Neural progenitor cell (in vitro differentiated cells): ENCODE results near the gene GPR15LG. TPM values are rescaled to one million over a fixed set of nuclear protein-coding genes. Genes with fewer than 3 reads are reported as not detected.
"Not testable (repeated sequence)": the region's sequence is repeated elsewhere in the genome, so short reads cannot be mapped to it uniquely, and the experiment has no call there.

Source experiments
- DNase-seq: peaks from one replicate; pipeline ENCODE4 v3.0.0-alpha.2; 2016; ENCODE audit warnings: low spot score
- H2AFZ ChIP-seq: fragments of 200-600 bp; sonication (generic); replicated peaks from 2 replicates; pipeline ENCODE4 v1.6.1; 2016; ENCODE audit warnings: antibody characterized with exemption
- H3F3A ChIP-seq: fragments of 200-600 bp; sonication (generic); 2 replicates; pipeline ENCODE4 v1.6.1; 2016; ENCODE audit warnings: antibody characterized with exemption, low read depth
- H3K27ac ChIP-seq: fragments of 200-600 bp; sonication (generic); 2 replicates; pipeline ENCODE4 v1.5.1; 2016; ENCODE audit warnings: mild to moderate bottlenecking
- H3K27me3 ChIP-seq: fragments of 200-600 bp; sonication (generic); 2 replicates; pipeline ENCODE4 v1.6.1; 2016; ENCODE audit warnings: mild to moderate bottlenecking, moderate library complexity
- H3K36me3 ChIP-seq: fragments of 200-600 bp; sonication (generic); 2 replicates; pipeline ENCODE4 v1.5.1; 2016
- H3K4me1 ChIP-seq: fragments of 200-600 bp; sonication (generic); 2 replicates; pipeline ENCODE4 v1.6.1; 2016; ENCODE audit warnings: mixed run types
- H3K4me2 ChIP-seq: fragments of 200-600 bp; sonication (generic); 2 replicates; pipeline ENCODE4 v1.6.1; 2016
- H3K4me3 ChIP-seq: fragments of 200-600 bp; sonication (generic); 2 replicates; pipeline ENCODE4 v1.5.1; 2016
- H3K79me2 ChIP-seq: fragments of 200-600 bp; sonication (generic); 2 replicates; pipeline ENCODE4 v1.6.1; 2016; ENCODE audit warnings: low read depth
- H3K9ac ChIP-seq: fragments of 200-600 bp; sonication (generic); 2 replicates; pipeline ENCODE4 v1.6.1; 2016
- H3K9me3 ChIP-seq: fragments of 200-600 bp; sonication (generic); 2 replicates; pipeline ENCODE4 v1.5.1; 2016; ENCODE audit warnings: low read depth
- H4K20me1 ChIP-seq: fragments of 200-600 bp; sonication (generic); 2 replicates; pipeline ENCODE4 v1.6.1; 2016; ENCODE audit warnings: low read depth
- H3K27ac Mint-ChIP-seq: 3 replicates; pipeline ENCODE4 v1.8.0; 2021; ENCODE audit warnings: mixed read lengths
- H3K27me3 Mint-ChIP-seq: 2 replicates; pipeline ENCODE4 v1.8.0; 2022; ENCODE audit warnings: low read depth, mild to moderate bottlenecking, inconsistent platforms, moderate library complexity, mixed read lengths; ENCODE audit not compliant: insufficient read depth
- H3K36me3 Mint-ChIP-seq: 3 replicates; pipeline ENCODE4 v1.8.0; 2021; ENCODE audit warnings: mixed read lengths
- H3K4me1 Mint-ChIP-seq: 3 replicates; pipeline ENCODE4 v1.8.0; 2021; ENCODE audit warnings: mixed read lengths
- H3K4me3 Mint-ChIP-seq: 3 replicates; pipeline ENCODE4 v1.8.0; 2021; ENCODE audit warnings: mild to moderate bottlenecking, moderate library complexity, mixed read lengths
- H3K9me3 Mint-ChIP-seq: 3 replicates; pipeline ENCODE4 v1.8.0; 2020; ENCODE audit warnings: mixed read lengths
- EZH2 ChIP-seq: fragments of 200-600 bp; sonication (generic); IDR thresholded peaks from 2 replicates; pipeline ENCODE4 v1.6.1; 2017; ENCODE audit warnings: antibody characterized with exemption, mild to moderate bottlenecking, moderate library complexity
- EZH2phosphoT487 ChIP-seq: fragments of 200-600 bp; sonication (generic); IDR thresholded peaks from 2 replicates; pipeline ENCODE4 v1.6.1; 2017; ENCODE audit warnings: antibody characterized with exemption
- total RNA-seq: library from RNA; depleted of rRNA; stranded (reverse); fragments of >200 nt; gene quantifications from 2 replicates; pipeline ENCODE4 v1.2.3, GENCODE V29; 2015; ENCODE audit warnings: low replicate concordance
- TF ChIP-seq, protein P1 (sequence below): fragments of 200-600 bp; sonication (generic); IDR thresholded peaks from 2 replicates; pipeline ENCODE4 v1.5.1; 2017; ENCODE audit warnings: antibody characterized with exemption, mild to moderate bottlenecking

GPR15LG gene
- total RNA-seq, 1 donor from 2014 or later: not detected

DNA sequence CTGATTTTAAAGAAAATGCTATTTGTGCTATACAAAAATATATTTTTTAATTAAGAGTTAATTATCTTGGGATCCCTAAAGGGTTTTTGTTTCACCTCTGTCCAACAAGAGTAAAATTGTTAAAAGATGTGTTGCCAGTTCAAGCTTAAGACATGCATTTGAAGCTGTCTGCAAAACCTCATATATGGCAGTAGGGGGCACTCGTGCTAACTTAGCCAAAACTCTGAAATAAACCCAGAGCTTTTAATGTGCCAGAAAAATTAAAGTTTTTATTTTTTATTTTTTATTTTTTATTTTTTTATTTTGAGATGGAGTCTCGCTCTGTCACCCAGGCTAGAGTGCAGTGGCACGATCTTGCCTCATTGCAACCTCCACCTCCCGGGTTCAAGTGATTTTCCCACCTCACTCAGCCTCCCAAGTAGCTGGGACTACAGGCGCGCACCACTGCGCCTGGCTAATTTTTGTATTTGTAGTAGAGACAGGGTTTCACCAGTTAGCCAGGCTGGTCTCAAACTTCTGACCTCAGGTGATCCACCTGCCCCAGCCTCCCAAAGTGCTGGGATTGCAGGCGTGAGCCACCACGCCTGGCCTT, 25.5 kb upstream of the GPR15LG start:
- peaks cover 22% of the 10 kb centered on the region for H3K36me3 ChIP-seq
- TF ChIP-seq, protein P1, sequence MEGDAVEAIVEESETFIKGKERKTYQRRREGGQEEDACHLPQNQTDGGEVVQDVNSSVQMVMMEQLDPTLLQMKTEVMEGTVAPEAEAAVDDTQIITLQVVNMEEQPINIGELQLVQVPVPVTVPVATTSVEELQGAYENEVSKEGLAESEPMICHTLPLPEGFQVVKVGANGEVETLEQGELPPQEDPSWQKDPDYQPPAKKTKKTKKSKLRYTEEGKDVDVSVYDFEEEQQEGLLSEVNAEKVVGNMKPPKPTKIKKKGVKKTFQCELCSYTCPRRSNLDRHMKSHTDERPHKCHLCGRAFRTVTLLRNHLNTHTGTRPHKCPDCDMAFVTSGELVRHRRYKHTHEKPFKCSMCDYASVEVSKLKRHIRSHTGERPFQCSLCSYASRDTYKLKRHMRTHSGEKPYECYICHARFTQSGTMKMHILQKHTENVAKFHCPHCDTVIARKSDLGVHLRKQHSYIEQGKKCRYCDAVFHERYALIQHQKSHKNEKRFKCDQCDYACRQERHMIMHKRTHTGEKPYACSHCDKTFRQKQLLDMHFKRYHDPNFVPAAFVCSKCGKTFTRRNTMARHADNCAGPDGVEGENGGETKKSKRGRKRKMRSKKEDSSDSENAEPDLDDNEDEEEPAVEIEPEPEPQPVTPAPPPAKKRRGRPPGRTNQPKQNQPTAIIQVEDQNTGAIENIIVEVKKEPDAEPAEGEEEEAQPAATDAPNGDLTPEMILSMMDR: peak; percentile 71

DNA sequence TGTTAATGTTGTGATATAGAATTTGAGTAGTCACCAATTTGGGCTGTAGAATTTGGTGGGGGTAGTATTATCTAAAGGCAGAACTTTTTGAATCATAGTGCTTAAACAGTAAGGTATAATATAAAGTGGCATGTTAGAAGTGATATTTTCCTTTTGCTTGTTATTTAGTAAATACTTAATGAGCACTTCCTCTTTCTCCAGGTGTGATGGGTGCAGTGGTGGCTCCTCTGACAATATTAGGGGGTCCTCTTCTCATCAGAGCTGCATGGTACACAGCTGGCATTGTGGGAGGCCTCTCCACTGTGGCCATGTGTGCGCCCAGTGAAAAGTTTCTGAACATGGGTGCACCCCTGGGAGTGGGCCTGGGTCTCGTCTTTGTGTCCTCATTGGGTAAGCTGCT, 23.7 kb upstream of the GPR15LG start:
- Histone ChIP-seq H3K27ac (no peak overlapping the region), H3K36me3 (peaks cover 23% of the 10 kb centered on the region), H3K9ac (no peak overlapping the region), H3K4me3 (no peak overlapping the region), H3F3A (peaks cover 14% of the 10 kb centered on the region), H3K4me1 (no peaks in the 10 kb centered on the region), H3K9me3 (no peaks in the 10 kb centered on the region), H3K79me2 (no peaks in the 10 kb centered on the region), H2AFZ (no peak overlapping the region), H3K4me2 (no peak overlapping the region), H3K27me3 (no peaks in the 10 kb centered on the region), H4K20me1 (no peaks in the 10 kb centered on the region)
- TF ChIP-seq, protein P1: no peak
- TF ChIP-seq EZH2 (no peak), EZH2phosphoT487 (no peak)
- no peaks in the 10 kb centered on the region for H3K27me3 Mint-ChIP-seq
- no peaks in the 10 kb centered on the region for H3K9me3 Mint-ChIP-seq
- H3K36me3 Mint-ChIP-seq: peaks cover 21% of the 10 kb centered on the region
- H3K27ac Mint-ChIP-seq: no peak overlapping the region
- H3K4me1 Mint-ChIP-seq: no peaks in the 10 kb centered on the region
- H3K4me3 Mint-ChIP-seq: no peak overlapping the region
- no peak for DNase-seq

More for the DNA sequence above, 25.5 kb upstream of the GPR15LG start:
- H3K4me1 Mint-ChIP-seq, H3K9ac ChIP-seq, H3K27me3 ChIP-seq, H3K4me1 ChIP-seq, H3K4me3 Mint-ChIP-seq, H3K4me2 ChIP-seq, H3K79me2 ChIP-seq, H3K4me3 ChIP-seq, H4K20me1 ChIP-seq, H3K9me3 Mint-ChIP-seq, H3K9me3 ChIP-seq, H2AFZ ChIP-seq, H3K27ac ChIP-seq, H3K27me3 Mint-ChIP-seq, H3K27ac Mint-ChIP-seq: not testable (repeated sequence)
- peaks cover 14% of the 10 kb centered on the region for H3F3A ChIP-seq
- peaks cover 21% of the 10 kb centered on the region for H3K36me3 Mint-ChIP-seq
- peak; percentile 50 for DNase-seq

DNA sequence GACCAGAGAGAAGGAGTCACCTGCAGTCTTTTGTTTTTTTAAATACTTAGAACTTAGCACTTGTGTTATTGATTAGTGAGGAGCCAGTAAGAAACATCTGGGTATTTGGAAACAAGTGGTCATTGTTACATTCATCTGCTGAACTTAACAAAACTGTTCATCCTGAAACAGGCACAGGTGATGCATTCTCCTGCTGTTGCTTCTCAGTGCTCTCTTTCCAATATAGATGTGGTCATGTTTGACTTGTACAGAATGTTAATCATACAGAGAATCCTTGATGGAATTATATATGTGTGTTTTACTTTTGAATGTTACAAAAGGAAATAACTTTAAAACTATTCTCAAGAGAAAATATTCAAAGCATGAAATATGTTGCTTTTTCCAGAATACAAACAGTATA, 20.8 kb upstream of the GPR15LG start:
- H3K27ac Mint-ChIP-seq: no peak overlapping the region
- no peaks in the 10 kb centered on the region for H3K4me1 ChIP-seq
- peaks cover 16% of the 10 kb centered on the region for H3K36me3 ChIP-seq
- H3K9ac ChIP-seq: no peak overlapping the region
- H3K4me1 Mint-ChIP-seq: no peaks in the 10 kb centered on the region
- no peak overlapping the region for H2AFZ ChIP-seq
- DNase-seq: no peak
- no peak overlapping the region for H3K4me3 Mint-ChIP-seq
- no peak overlapping the region for H3K4me3 ChIP-seq
- no peaks in the 10 kb centered on the region for H3K79me2 ChIP-seq
- peaks cover 19% of the 10 kb centered on the region for H3K36me3 Mint-ChIP-seq
- H3K4me2 ChIP-seq: no peak overlapping the region
- H3F3A ChIP-seq: peaks cover 2% of the 10 kb centered on the region
- H3K27me3 Mint-ChIP-seq: peaks cover 2% of the 10 kb centered on the region
- TF ChIP-seq, protein P1: no peak
- TF ChIP-seq EZH2phosphoT487 (no peak), EZH2 (no peak)
- H3K27me3 ChIP-seq: no peaks in the 10 kb centered on the region
- H3K9me3 Mint-ChIP-seq: no peaks in the 10 kb centered on the region
- no peaks in the 10 kb centered on the region for H4K20me1 ChIP-seq
- H3K27ac ChIP-seq: no peak overlapping the region
- no peaks in the 10 kb centered on the region for H3K9me3 ChIP-seq
